Activated T-cell treated with anti-CD3 and anti-CD28 coated beads, Interleukin-2, amount 50 U/mL, for 48 hours (primary cell): ENCODE data around the gene FMN1.
"Not testable (repeated sequence)": the region's sequence is repeated elsewhere in the genome, so short reads cannot be mapped to it uniquely, and the experiment has no call there.

Experiments
- DNase-seq, 2 experiments: peaks; one replicate each; pipeline ENCODE4 v3.0.0-alpha.2; 2020

FMN1 gene

DNA sequence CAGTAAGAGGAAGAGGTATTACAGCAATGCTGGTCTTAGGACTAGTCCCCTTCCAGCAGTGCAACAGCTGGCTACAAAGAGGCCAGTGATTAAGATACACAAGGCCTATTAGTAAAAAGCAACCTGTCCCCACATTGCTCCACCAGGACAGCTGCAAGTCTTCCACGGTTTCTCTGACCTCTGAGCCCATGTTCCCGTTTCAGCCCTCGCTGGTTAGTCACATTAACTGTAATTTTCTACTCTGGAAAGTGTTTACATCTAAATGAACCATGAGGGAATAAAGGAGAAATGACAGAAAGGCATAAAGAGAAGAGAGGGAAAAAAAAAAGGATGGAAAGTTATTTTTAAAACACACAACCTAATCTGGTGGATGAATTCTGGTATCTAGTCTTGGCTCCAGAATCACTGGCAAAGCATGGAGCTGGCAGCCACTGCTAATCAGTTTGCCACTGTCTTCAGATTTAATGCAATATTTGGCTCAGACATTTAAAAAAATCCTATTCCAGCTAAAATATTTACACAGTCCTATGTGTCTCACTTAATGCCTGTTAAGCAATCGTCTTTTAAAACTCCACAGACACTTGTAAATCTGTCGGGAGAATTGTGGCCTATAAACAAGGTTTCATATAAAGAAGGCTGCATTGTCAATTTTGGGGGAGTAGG is 321.8 kb downstream of the FMN1 start:
- DNase-seq = no peak

DNA sequence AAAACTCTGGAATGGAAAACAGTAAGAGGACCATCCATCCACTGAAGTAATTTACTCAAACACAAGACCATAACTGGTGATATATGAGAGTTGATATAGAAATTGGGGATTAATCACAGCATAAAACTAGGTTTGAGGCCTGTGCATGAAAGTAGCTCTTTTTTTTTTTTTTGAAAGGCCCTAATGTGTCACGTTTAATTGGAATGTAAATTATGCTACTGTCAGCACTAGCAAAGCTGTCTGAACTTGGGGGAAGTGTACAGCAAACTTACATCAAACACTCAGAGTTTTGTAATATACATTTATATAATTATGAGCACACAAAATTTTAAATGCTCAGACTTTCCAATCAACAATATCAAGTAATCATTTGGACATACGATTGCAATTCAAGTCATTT is 322.6 kb downstream of the FMN1 start:
- no peak for DNase-seq

DNA sequence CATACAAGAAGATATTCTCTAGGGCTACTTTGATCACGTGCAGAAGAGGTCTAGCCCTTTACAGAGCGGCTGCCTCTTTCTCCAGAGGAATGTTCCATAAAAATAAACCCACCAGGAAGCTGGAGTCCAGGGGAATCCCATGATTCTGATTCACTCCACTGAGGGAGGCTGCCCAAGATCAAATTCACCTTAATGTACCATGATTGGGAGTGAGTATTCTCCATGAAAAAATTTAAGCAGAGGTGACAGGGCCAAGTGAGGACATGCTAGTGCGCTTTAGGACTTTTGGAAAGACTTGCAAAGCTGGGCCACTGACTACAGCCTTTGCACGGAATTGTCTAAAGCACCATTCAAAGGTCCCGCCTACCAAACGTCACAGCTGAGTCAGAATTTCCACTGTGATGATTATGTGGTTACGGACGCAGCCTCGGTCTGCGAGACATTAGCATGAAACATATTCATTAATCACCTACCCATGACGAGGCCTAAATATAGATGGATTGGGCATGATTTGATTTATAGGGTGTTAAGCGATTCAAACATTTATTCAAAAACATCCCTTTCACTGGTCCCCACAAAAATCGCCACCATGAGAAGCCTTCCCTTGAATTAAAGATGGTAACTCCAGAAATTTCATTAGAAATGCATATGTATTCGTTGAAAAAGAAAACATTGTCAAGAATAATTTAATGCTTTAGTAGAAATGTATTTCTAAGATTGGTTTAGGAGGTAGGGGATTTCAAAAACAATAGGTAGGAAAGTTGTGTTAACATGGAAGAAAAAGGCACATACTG is 324.1 kb downstream of the FMN1 start:
- peak; percentile 33 to 46 for DNase-seq

DNA sequence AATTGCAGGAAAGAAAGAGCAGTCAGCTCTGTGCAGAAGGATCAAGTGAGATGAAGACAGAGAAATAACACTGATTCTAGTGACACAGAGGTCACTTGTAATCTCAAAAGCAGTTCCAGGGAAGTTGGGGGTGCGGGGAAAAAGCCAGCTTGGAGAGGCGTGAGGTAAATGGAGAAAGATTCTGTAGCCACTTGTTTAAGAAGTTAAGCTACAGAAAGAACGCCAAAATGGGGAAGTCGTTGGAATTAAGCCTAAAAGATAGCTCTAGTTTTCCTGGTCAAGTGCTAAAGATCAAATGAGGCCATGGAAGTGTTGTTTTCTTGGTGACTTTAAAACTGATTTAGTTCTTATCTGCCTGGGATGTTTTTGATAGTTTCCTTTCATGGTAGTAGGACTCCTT is 324.7 kb downstream of the FMN1 start:
- DNase-seq = no peak

DNA sequence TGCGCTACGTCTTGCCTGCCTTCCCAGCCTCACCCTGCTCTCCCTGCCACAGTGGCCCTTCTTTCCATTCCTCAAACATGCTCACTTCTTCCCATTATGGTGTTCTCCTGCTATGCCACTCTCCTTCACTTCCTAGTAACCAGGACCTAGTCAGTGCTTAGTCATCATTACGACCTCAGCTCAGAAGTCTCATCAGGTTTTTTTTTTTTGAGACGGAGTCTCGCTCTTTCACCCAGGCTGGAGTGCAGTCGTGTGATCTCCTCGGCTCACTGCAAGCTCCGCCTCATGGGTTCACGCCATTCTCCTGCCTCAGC is 327.2 kb downstream of the FMN1 start:
- peak in 1 of 2 experiments; percentile 18 for DNase-seq

DNA sequence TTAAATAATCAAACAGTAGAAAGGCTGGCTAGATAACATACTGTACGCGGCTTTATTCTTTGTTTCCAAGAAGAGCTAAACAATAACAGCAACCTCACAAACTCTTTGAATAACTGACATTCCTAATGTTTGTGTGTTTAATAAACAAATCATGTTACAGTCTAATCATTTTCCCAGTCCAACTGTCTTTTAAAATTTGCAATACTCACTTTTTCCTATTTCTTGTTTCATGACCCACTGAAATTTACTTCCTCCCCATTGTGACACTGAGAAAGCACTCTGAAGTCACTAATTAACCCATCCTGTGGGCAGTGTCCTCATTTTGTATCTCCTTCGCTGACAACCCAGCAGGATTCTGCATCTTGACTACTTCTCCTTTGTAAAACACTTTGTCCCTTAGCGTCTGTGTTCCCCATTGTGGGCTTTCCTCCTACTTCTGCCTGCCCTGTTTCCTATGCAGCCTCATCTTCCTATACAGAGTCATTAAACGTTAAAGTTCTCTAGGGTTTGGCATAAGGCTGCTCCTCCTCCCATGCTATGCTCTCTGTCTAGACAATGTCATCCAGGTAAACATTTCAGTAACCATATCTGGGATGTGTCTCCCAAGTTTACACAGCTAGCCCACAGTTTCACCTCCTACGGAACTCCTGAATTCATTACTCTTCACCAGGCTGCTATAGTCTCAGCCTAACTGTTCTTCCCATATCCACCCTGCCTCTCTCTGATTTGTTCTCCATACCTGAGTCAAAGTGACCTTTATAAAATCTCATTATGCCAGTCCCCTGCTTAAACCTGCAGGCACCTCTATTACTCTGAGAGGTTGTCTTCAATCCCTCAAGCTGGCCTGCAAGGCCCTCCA is 327.8 kb downstream of the FMN1 start:
- no peak for DNase-seq

DNA sequence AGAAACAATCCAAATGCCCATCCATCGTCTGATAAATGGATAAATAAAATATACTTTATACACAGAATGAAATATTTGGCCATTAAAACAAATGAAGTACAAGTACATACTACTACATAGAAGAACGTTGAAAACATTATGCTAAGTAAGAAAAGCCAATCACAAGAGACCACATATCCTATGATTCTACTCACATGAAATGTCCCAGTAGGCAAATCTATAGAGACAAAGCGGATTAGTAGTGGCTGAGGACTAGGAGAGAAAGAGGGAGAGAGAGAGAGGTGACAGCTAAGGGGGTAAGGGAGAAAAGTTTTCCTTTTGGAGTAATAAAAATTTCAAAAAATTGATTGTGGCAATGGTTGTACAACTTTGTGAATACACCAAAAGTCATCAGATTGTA is 329.7 kb downstream of the FMN1 start:
- no peak for DNase-seq

DNA sequence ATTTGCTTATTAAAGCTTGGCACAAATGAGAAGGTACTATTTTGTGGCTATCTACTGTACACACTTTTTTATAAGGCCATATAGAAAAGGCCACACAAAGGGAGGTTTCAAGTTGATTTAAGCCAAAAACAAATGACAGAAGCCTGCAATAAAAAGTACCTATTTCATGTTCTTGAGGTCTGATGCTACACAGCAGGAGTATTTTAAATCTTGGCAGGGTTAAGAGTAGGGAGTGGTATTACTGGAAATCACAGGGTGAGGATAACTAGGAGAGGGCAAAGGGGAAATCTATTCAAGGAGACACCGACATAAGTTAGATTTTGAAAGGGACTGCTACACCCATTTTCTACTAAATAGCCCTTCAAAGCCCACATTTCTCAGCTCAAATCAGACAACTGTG is 330.5 kb downstream of the FMN1 start:
- no peak for DNase-seq

DNA sequence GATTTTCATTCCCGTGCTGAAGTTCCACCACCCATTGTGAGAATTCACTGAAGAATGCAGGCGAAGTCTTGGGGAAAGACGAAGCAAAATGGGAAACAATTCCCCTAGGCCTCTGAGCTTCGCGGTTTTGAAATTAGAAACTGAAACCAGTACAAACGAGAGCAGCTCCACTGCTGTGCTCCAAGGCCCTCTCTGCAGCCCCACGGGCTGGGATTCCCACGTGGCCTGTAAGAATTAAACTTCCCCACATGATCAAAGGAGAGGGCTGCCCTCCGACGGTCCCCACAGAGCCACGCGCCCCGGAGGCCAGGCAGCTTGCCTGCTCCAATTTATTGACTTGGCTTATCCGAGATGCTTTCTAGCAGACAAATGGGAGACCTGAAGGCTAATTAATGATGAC is 332.8 kb downstream of the FMN1 start:
- no peak for DNase-seq

DNA sequence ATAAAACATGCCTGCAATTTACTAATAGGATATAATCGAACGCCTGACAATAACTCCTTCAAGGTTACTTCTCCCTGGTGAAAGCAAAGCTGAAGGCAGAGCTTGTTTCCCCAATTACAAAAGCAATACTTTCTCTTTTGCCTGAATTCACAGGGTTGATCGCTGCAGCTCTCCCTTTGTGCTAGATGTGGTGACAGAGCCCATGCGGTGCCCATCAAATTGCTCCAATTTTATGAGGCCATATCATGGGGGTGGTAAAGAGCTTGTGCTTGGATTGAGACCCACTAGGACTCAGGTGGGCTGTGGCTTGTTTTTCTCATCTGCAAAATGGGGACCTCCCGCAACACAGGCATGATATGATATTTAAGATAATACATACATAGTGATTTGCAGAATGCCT is 333.3 kb downstream of the FMN1 start:
- DNase-seq = no peak

DNA sequence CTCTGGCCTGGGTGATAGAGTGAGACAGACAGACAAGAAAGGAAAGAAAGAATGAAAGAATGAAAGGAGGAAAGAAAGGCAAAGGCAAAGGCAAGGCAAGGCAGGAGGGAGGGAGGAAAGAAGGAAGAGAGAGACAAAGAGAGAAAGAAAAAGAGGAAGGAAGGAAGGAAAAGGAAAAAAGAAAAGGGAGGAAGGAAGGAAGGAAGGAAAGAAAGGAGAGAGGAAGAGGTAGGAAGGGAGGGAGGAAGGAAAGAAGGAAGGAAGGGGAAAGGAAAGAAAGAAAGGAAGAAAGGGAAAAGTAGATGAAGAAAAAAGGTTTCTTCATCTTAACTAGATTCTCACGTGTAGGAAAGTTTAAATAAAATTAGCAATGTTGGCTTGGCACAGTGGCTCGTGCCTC is 334.5 kb downstream of the FMN1 start:
- DNase-seq = no peak

DNA sequence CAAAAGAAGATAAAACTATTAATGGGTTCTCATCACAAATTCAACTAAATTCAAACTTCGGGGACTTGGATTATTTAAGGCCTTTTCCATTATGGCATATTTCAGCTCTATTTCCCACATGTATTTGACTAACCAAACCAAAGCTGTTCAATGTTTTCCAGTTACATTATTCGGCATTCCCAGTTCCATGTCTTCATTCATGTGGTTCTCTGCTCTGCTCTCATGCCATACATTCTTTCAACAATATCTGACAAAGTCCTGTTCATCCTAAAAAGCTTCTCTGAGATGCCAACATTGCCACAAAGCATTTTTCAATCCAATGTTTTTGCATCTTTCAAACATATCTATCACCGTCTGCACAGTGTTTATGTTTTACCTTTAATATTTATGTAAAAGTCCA is 335.3 kb downstream of the FMN1 start:
- no peak for DNase-seq

DNA sequence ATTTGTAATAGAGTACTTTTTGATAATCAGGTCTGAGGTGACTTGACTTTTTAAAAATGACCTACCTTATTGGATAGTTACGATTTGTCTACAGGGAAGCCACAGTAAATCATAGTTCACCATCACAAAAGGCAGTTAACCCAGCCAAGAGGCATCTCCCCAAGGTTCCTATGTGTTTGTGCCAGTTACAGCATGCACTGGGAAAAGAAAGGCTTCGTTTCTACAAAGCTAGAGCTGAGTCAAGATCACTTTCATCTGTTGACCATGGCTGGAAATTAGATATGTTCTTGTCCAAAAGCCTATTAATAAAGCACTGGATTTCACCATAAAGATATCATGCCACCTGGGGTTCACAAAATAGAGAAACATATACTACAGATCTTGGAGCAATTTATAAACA is 336.8 kb downstream of the FMN1 start:
- no peak for DNase-seq

DNA sequence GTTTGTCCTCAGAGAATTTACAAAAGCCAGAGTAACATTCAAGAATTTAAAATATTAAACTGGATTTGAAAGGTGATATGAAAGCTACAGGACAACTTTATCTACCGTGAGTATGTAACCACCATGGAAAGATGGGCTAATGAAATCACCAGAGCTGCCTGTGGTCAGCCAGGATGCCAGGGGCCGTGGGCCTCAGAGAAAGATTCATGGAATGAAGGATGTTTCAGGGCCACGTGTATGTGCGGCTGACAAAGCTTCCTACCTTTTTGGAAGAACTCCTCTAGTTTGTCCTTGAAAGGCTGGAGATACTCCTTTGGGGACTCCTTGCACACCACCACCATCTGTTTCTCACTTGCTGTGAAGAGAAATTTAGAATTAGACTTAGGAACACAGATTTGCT is 337.8 kb downstream of the FMN1 start:
- no peak for DNase-seq

DNA sequence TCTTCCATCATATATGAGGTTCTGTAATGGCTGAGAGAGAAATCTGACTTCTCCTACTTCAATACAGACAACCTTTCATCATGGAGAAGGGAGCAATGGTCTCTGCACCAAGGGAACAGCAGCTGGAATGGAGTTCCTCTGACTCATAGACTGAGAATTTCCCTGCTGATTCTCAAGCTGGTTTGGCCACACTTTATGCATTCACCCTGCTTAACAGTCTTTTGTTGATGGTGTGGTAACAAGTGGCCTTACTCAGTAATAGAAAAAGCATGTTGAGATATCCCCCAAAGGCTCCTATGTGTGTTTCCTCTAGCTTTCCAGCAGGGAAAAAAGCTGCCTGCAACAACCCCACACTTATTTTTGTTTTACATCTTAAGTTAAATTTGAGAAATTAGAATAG is 338.6 kb downstream of the FMN1 start:
- DNase-seq = no peak

DNA sequence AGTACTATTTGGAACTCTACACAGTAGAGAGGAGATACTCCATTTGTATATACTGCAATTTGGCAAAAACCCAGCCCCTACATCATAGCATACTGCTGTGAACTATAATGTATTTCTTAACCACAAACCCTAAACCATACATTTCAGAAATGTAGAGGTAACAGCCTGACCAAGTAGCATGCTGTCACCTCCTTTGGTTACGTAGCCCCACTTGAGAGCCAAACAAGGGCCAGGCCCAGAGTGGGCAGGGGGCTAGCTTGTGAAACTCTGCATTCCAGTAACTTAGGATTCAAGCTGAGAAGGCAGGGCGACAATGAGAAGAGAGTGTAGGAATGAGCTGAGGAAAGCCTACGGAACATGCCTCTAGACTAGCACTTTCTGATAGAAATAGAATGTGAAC is 340.9 kb downstream of the FMN1 start:
- no peak for DNase-seq

DNA sequence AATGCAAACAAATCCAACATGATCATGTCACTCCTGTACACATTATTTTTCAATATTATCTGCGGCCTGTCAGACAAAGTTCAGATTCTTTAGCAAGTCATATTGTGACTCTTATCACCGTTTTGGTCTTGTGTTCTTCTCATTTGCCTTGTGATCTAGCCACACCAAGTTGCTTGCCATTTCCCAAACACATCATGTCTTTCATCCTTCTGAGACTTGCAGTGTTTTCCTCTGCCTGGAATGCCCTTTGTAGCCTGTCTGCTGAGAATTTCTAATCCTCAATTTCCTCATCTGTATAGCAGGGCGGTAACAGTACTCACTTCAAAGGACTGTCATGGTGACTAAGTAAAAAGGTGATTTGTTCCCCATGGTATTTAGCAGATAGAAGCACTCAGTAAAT is 341.7 kb downstream of the FMN1 start:
- DNase-seq = no peak

DNA sequence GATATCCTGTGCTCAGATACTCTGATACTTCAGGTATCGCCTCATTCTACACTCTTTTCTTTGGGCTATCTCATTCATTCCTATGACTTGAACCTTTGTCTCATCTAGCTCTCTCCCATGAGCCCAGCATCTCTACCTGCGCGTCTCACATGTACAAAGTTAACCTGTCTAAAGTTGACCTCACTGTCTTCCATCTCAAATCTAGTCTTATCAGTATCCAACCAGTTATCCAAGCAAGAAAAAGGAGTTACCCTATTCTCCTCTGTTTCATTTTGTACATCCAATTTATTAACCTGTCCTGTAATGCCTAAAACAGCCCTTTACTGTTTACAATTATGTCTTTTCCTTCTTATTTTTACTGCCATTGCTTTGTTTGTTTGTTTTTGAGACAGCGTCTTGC is 342.5 kb downstream of the FMN1 start:
- no peak for DNase-seq

DNA sequence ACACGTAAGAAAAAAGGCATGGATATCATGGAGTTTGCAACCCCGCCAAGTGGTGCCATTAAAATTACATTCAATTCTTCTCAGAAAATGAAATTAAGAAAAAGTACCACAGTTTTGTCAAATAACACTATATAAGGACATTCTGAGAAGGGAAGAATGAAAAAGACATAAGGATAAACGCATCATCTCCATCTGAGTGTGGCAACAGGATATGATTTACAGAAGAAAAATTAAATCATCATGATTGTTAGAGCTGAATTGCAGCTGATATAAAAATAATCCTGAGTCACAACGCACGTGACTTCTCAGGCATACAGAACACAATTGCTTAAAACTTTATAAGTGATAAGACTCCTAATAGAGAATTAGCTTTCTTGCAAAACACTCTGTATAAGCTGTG is 342.9 kb downstream of the FMN1 start:
- DNase-seq = no peak

DNA sequence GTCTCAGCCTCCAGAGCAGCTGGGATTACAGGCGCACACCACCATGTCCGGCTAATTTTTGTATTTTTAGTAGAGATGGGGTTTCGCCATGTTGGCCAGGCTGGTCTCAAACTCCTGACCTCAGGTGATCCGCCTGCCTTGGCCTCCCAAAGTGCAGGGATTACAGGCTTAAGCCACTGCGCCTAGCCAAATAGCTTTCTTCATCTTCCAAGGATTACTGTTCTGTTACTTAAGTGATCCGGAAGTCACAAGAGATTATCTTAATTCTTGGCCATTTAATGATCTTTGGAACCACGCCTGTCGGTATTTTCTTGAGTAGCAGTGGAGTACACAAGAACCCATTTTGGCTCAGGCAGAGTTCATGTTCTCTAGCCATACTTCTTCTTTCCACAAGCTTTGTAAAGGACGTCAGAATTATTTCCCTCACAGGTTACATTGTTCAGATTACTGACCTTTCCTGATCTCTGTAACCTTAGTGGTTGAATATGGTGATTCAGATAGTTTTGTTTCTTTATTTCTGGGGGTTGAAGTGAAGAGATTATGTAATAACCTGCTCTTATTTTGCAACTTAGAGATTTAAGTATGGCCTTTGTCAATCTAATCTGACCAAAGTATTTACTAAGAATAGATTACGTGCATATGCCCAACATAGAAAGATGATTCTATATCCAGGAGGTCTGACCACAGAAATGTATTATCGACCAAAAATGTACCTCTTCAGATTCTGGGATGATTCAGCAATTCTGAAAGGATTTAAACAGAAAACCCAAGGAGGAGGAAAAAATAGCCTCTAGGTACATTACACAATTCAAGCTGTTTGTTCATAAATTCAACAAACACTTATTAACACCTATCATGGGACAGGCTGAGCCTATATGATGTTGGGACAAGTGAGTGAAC is 344.5 kb downstream of the FMN1 start:
- no peak for DNase-seq

DNA sequence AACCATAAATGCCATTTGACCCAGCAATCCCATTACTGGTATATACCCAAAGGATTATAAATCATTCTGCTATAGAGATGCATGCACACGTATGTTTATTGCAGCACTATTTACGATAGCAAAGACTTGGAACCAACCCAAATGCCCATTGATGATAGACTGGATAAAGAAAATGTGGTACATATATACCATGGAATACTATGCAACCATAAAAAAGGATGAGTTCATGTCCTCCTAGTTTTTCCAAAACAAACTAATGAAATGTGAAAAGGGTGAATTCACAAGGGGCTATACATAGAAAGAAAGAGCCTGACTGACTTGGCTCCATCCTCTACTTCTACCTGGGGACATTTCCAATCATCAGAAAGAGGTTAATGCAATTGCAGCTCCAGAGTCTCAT is 347.8 kb downstream of the FMN1 start:
- not testable (repeated sequence) for DNase-seq

DNA sequence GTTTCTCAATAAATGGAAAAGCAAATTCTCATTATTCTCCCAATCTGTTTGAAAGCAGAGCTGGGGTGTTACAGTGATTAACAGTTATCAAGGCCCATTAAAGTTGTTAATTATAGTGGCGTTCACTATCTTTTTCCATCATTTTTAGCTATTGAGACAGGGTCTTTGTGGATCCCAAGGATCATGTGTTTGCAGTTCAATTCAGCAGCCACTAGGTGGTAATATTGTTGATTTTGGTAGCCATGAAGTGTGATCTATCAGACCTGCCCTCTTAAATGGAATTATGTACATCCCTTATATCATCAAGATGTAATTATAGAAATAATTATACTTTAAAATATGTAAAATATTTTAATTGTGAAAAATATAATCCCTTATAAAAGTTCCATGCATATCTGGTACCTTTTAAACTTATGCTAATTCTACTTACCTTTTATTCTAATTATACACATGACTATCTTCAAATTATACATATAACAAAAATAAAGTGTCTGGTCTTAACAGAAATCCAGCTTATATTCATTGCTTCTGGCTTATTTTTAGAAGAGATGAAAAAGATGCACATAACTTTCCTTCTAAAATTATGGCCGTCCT is 350.3 kb downstream of the FMN1 start:
- no peak for DNase-seq
